ENCODE results near the gene RIPPLY3. TPM values are rescaled to one million over a fixed set of nuclear protein-coding genes. Genes with fewer than 3 reads are reported as not detected.

The RIPPLY3 gene
- total and polyA plus RNA-seq, 8 donors: 0.18 to 0.65 (median 0.50) TPM; not detected in 4

DNA sequence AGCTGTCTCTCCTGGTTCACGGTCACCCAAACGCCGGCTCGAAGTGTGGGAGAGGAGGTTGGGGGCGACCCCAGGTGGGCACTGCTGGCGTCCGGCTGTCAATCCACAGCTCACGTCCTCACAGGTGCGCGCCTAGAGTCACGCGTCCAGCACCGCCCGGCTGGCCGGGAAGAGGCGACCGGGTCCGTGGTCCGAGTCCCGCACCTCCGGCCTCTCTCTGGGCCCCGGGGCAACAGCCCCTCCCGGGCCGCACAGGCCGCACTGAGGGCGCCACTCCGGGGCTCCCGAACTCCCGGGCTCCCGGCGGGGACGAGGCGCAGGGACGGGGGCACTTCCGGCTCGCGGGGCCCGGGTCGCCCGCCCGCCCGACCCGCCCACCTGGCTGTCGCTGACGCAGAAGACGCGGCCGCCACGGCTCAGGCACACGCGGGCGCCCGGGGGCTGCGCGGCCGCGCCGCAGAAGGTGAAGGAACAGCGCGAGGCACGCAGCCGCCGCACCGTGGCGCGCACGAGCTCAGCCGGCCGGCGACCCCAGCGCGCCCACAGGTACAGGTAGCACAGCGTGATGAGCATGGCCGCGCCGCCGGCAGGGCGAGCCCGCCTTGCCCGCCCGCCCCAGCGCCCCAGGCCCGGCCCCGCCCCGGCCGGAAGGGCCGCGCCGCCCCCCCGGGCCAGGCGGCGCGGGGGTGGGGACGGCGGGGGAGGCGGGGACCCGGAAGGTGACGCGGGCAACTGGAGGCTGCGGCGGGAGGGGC, 40.3 kb upstream of the RIPPLY3 start, which contains the start of gene HLCS:
HLCS (minus strand) TSS at position 604 of the 755 bp plus-strand sequence; CDS start at position 573, 31 bp downstream.
- H3K27ac ChIP-seq: peak within 1 kb of the TSS; percentile 90 to 97 (median 92)
- H3K36me3 ChIP-seq: peaks cover 0 to 14% (median 7%) of the 10 kb centered on the region in 4 donors
- peak; percentile 81 to 91 for DNase-seq
- no peaks in the 10 kb centered on the region for H3K27me3 ChIP-seq
- WGBS, 5 donors: 0 to 4% (median 1%) methylated on average over 10 to 101 of the region's 101 CpGs
- intact Hi-C loops (cut with DNase I; ENCODE audit: low total_unique reads): no loop called here
- no peaks in the 10 kb centered on the region for H3K9me3 ChIP-seq
- peaks cover 5 to 28% (median 19%) of the 10 kb centered on the region in 4 donors for H3K4me1 ChIP-seq
- peak within 1 kb of the TSS; percentile 62 to 78 (median 73) for H3K4me3 ChIP-seq
- TF ChIP-seq POLR2A (IDR thresholded peaks at IDR 0.05): no peak
- no peak for TF ChIP-seq EP300 (IDR thresholded peaks at IDR 0.05)
- TF ChIP-seq POLR2AphosphoS5 (IDR thresholded peaks at IDR 0.05): peak in 1 of 3 donors; percentile 30
- TF ChIP-seq, protein P1, sequence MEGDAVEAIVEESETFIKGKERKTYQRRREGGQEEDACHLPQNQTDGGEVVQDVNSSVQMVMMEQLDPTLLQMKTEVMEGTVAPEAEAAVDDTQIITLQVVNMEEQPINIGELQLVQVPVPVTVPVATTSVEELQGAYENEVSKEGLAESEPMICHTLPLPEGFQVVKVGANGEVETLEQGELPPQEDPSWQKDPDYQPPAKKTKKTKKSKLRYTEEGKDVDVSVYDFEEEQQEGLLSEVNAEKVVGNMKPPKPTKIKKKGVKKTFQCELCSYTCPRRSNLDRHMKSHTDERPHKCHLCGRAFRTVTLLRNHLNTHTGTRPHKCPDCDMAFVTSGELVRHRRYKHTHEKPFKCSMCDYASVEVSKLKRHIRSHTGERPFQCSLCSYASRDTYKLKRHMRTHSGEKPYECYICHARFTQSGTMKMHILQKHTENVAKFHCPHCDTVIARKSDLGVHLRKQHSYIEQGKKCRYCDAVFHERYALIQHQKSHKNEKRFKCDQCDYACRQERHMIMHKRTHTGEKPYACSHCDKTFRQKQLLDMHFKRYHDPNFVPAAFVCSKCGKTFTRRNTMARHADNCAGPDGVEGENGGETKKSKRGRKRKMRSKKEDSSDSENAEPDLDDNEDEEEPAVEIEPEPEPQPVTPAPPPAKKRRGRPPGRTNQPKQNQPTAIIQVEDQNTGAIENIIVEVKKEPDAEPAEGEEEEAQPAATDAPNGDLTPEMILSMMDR (IDR thresholded peaks at IDR 0.05): peak in 2 of 7 experiments; percentile 33 to 34

DNA sequence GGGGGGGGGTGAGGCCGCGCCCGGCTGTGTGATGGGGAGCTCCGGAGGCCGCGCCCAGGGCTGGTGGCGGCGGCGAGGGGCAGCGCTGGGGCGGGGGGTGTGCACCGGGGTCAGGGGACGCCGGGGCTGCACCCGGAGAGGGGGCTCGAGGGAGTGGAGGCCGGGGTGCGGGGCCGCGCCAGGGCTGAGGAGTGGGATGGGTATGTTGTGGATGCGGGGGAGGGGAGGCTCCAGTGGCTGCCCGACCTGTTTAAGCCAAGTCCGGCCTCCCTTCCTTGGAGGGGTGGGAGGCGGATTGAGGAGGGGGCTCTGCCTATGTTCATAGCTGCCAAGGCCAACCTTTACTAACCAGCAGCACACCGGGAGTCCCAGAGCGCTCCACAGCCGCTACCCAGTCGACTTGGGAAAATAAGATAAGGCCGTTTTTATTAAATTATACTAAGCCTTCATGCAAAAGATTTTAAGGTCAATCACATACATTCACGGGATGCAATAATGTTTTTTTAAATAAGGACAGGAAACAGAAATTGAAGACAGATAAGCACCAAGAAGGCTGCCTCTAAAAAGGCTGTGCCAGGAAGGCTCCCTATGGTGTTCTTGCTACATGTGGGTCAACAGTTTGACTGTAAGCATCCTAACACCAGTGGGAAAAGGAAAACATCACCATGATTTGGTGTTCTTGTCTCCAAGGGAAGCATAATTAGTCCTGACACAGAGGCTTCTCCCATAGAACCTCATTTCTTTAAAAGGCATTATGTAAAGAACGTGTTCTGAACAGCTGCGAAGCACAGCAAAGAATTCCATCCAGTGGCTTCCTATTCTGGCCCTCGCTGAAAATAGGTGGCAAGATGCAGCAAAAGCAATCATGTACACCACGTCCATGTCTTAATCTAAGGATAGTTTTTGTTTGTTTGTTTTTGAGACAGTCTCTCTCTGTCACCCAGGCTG, 39.4 kb upstream of the RIPPLY3 start:
- Histone ChIP-seq H3K36me3 (peaks cover 0 to 9% (median 4%) of the 10 kb centered on the region in 4 donors), H3K9me3 (no peaks in the 10 kb centered on the region), H3K27ac (peak overlapping the region; percentile 90 to 96 (median 91)), H3K4me1 (peaks cover 5 to 28% (median 19%) of the 10 kb centered on the region in 4 donors), H3K4me3 (peak overlapping the region; percentile 62 to 78 (median 73)), H3K27me3 (no peaks in the 10 kb centered on the region)
- WGBS, 5 donors: 13 to 32% (median 22%) methylated on average over 13 to 33 of the region's 34 CpGs
- intact Hi-C loops (cut with DNase I; ENCODE audit: low total_unique reads): no loop called here
- peak in 1 of 2 donors; percentile 35 for DNase-seq
- TF ChIP-seq EP300 (IDR thresholded peaks at IDR 0.05) (no peak), POLR2AphosphoS5 (IDR thresholded peaks at IDR 0.05) (no peak), POLR2A (IDR thresholded peaks at IDR 0.05) (no peak)
- TF ChIP-seq, protein P1 (IDR thresholded peaks at IDR 0.05): no peak

DNA sequence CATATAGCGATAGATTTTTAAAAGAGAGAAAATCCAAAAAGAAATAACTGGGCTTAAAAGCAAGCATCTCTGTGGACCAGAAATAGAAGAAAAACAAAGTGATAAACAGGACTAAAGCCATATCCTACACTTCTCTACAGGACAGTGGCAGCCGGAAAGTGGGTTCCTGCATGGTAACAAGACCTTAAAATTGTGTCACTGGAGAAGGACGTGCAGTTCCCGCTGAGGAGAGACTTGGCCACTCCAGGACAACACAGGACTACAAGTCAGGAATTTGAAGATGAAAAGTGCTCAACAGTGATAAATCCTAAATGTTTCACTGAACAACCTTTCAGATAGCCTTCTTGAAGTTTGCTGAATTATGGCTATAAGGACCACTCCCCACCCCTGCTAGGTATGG, 38.1 kb upstream of the RIPPLY3 start:
- no peaks in the 10 kb centered on the region for H3K27me3 ChIP-seq
- DNase-seq: no peak
- no peak overlapping the region for H3K4me3 ChIP-seq
- intact Hi-C loops (cut with DNase I; ENCODE audit: low total_unique reads): no loop called here
- TF ChIP-seq EP300 (IDR thresholded peaks at IDR 0.05) (no peak), POLR2A (IDR thresholded peaks at IDR 0.05) (no peak), POLR2AphosphoS5 (IDR thresholded peaks at IDR 0.05) (no peak)
- TF ChIP-seq, protein P1 (IDR thresholded peaks at IDR 0.05): no peak
- H3K9me3 ChIP-seq: no peaks in the 10 kb centered on the region
- H3K36me3 ChIP-seq: peaks cover 0 to 9% (median 4%) of the 10 kb centered on the region in 4 donors
- 72 to 94% (median 93%) methylated on average over 4 of the region's 4 CpGs for WGBS, 5 donors
- H3K4me1 ChIP-seq: peaks cover 5 to 24% (median 19%) of the 10 kb centered on the region in 4 donors
- H3K27ac ChIP-seq: no peak overlapping the region

DNA sequence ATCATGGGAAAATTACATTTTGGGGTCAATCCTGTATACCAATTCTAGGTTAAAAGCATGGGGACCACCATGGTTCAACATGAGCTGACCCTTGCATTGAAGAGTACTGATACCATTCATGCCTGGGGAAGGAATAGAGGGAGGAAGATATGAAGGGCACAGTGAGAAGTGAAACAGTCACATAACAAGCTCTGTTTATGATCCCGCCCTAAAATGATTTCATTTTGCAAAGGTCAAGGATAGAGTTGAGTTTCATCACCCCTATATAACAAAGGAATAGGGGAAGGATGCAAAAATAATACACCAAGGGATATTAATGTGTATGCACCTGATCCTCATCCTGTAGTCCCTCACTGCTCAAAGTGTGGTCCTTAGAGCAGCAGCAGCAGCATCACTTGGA, 37.5 kb upstream of the RIPPLY3 start:
- H3K27me3 ChIP-seq: no peaks in the 10 kb centered on the region
- intact Hi-C loops (cut with DNase I; ENCODE audit: low total_unique reads): no loop called here

More for the DNA sequence above, 37.5 kb upstream of the RIPPLY3 start:
- TF ChIP-seq EP300 (IDR thresholded peaks at IDR 0.05): no peak
- no peak overlapping the region for H3K4me3 ChIP-seq
- no peak for DNase-seq
- H3K9me3 ChIP-seq: no peaks in the 10 kb centered on the region
- H3K27ac ChIP-seq: no peak overlapping the region
- WGBS, 5 donors: 86 to 100% (median 94%) methylated on average over 1 of the region's 1 CpG
- H3K36me3 ChIP-seq: peaks cover 0 to 9% (median 4%) of the 10 kb centered on the region in 4 donors
- peaks cover 5 to 26% (median 20%) of the 10 kb centered on the region in 4 donors for H3K4me1 ChIP-seq

Measured in stomach (tissue), 9 donors.